Suprapubic skin (tissue), 4 donors: ENCODE measurements around the gene MEF2C. TPM values are rescaled to one million over a fixed set of nuclear protein-coding genes. Genes with fewer than 3 reads are reported as not detected.

Experiments used
- DNase-seq, 2 donors: peaks; one replicate each; pipeline ENCODE4 v3.0.0-alpha.2; 2019; ENCODE audit warnings: low spot score in 2 of 2
- H3K27ac ChIP-seq: fragments of 200-600 bp; sonication (generic); one replicate; pipeline ENCODE4 v1.5.1; 2019
- H3K27me3 ChIP-seq: fragments of 200-600 bp; sonication (generic); one replicate; pipeline ENCODE4 v1.5.1; 2019
- H3K36me3 ChIP-seq: fragments of 200-600 bp; sonication (generic); one replicate; pipeline ENCODE4 v1.5.1; 2019
- H3K4me1 ChIP-seq: fragments of 200-600 bp; sonication (generic); one replicate; pipeline ENCODE4 v1.5.1; 2019
- H3K4me3 ChIP-seq: fragments of 200-600 bp; sonication (generic); one replicate; pipeline ENCODE4 v1.5.1; 2019; ENCODE audit warnings: mild to moderate bottlenecking
- H3K9me3 ChIP-seq: fragments of 200-600 bp; sonication (generic); one replicate; pipeline ENCODE4 v1.5.1; 2019
- CTCF ChIP-seq, 2 donors: fragments of 200-600 bp in 1 of 2; fragments of 450-650 bp in 1 of 2; sonication (generic) in 1 of 2; IDR thresholded peaks; one replicate each; pipeline ENCODE4 v1.5.1; 2016 to 2019; ENCODE audit warnings: antibody characterized with exemption in 2 of 2, mild to moderate bottlenecking in 1 of 2, moderate library complexity in 1 of 2
- EP300 ChIP-seq: sonication (generic); formaldehyde crosslinking; IDR thresholded peaks from one replicate; pipeline ENCODE4 v1.6.1; 2017; ENCODE audit warnings: antibody characterized with exemption
- POLR2A ChIP-seq, 2 donors: fragments of 450-650 bp; IDR thresholded peaks; one replicate each; pipeline ENCODE4 v1.6.1; 2017; ENCODE audit warnings: antibody characterized with exemption in 2 of 2, mild to moderate bottlenecking in 2 of 2, moderate library complexity in 2 of 2
- POLR2AphosphoS5 ChIP-seq, 3 donors: sonication (generic); formaldehyde crosslinking; IDR thresholded peaks; one replicate each; pipeline ENCODE4 v1.6.1; 2017; ENCODE audit warnings: antibody characterized with exemption in 3 of 3
- WGBS: methylation state at CpG from one replicate; pipeline ENCODE4 v1.1.5; 2018; 5-methylcytosine and 5-hydroxymethylcytosine counted together
- total RNA-seq, 4 donors: library from RNA; depleted of rRNA; stranded (reverse); fragments of >200 nt; gene quantifications; one replicate each; pipeline ENCODE4 v1.1.0, GENCODE V29; 2016

Gene MEF2C
- total RNA-seq, 4 donors from 2014 or later: 5.9 to 15.9 (median 10.1) TPM

- DNase-seq: no peak
- TF ChIP-seq POLR2AphosphoS5 (IDR thresholded peaks at IDR 0.05): no peak
- TF ChIP-seq EP300: no peak
- no peak for TF ChIP-seq POLR2A (IDR thresholded peaks at IDR 0.05)
- TF ChIP-seq CTCF (IDR thresholded peaks at IDR 0.05): no peak
- Histone ChIP-seq H3K36me3 (no peaks in the 10 kb centered on the region), H3K4me3 (no peak overlapping the region), H3K27me3 (peaks cover 100% of the 10 kb centered on the region), H3K27ac (no peak overlapping the region), H3K4me1 (peaks cover 31% of the 10 kb centered on the region), H3K9me3 (no peaks in the 10 kb centered on the region)
- WGBS: 7% methylated on average over 29 of the region's 31 CpGs
Observed at GRCh38 chr5:88683506-88684135, 199.4 kb downstream of the MEF2C start.

GRCh38 chr5:88682881-88683361 lies 200.1 kb downstream of the MEF2C start:
- no peak for DNase-seq
- Histone ChIP-seq H3K36me3 (no peaks in the 10 kb centered on the region), H3K27me3 (peaks cover 100% of the 10 kb centered on the region), H3K9me3 (no peaks in the 10 kb centered on the region), H3K4me1 (peaks cover 29% of the 10 kb centered on the region), H3K4me3 (no peak overlapping the region), H3K27ac (no peak overlapping the region)
- WGBS: 19% methylated on average over 5 of the region's 5 CpGs
- TF ChIP-seq EP300 (no peak), POLR2A (IDR thresholded peaks at IDR 0.05) (no peak), POLR2AphosphoS5 (IDR thresholded peaks at IDR 0.05) (no peak), CTCF (IDR thresholded peaks at IDR 0.05) (no peak)

GRCh38 chr5:88682131-88682530 lies 200.9 kb downstream of the MEF2C start:
- peaks cover 100% of the 10 kb centered on the region for H3K27me3 ChIP-seq
- TF ChIP-seq CTCF (IDR thresholded peaks at IDR 0.05) (no peak), POLR2AphosphoS5 (IDR thresholded peaks at IDR 0.05) (no peak), EP300 (no peak), POLR2A (IDR thresholded peaks at IDR 0.05) (no peak)
- H3K4me3 ChIP-seq: no peak overlapping the region
- no peaks in the 10 kb centered on the region for H3K36me3 ChIP-seq
- no peak overlapping the region for H3K27ac ChIP-seq
- peaks cover 29% of the 10 kb centered on the region for H3K4me1 ChIP-seq
- no peak for DNase-seq
- H3K9me3 ChIP-seq: no peaks in the 10 kb centered on the region
- WGBS: 17% methylated on average over 1 of the region's 1 CpG

GRCh38 chr5:88681211-88681803 lies 201.7 kb downstream of the MEF2C start:
- no peaks in the 10 kb centered on the region for H3K9me3 ChIP-seq
- no peak overlapping the region for H3K4me3 ChIP-seq
- H3K4me1 ChIP-seq: peaks cover 29% of the 10 kb centered on the region
- DNase-seq: no peak
- peaks cover 100% of the 10 kb centered on the region for H3K27me3 ChIP-seq
- 55% methylated on average over 5 of the region's 5 CpGs for WGBS
- TF ChIP-seq CTCF (IDR thresholded peaks at IDR 0.05) (no peak), POLR2A (IDR thresholded peaks at IDR 0.05) (no peak), EP300 (no peak), POLR2AphosphoS5 (IDR thresholded peaks at IDR 0.05) (no peak)
- no peak overlapping the region for H3K27ac ChIP-seq
- no peaks in the 10 kb centered on the region for H3K36me3 ChIP-seq

- peaks cover 37% of the 10 kb centered on the region for H3K4me1 ChIP-seq
- no peak for DNase-seq
Observed at GRCh38 chr5:88680253-88681132, 202.5 kb downstream of the MEF2C start.

More at GRCh38 chr5:88680253-88681132, 202.5 kb downstream of the MEF2C start:
- Histone ChIP-seq H3K36me3 (no peaks in the 10 kb centered on the region), H3K4me3 (peak overlapping the region; percentile 37), H3K9me3 (no peaks in the 10 kb centered on the region), H3K27me3 (peaks cover 100% of the 10 kb centered on the region), H3K27ac (no peak overlapping the region)
- TF ChIP-seq CTCF (IDR thresholded peaks at IDR 0.05) (peak; percentile 42 to 95), EP300 (no peak), POLR2AphosphoS5 (IDR thresholded peaks at IDR 0.05) (no peak)
- 7% methylated on average over 38 of the region's 61 CpGs for WGBS
